Thymus (tissue), 14 donors: ENCODE measurements around the gene CTDNEP1. TPM values are rescaled to one million over a fixed set of nuclear protein-coding genes. Genes with fewer than 3 reads are reported as not detected.

Experiments
- DNase-seq, 9 donors: peaks; one replicate each; pipeline ENCODE4 v3.0.0-alpha.2; 2013; ENCODE audit warnings: low spot score in 9 of 9, low read depth in 6 of 9, missing footprints in 1 of 9
- H3K27ac ChIP-seq, 2 donors: one replicate each; pipeline ENCODE4 v1.5.1; 2013; ENCODE audit warnings: control low read depth in 1 of 2, low read depth in 1 of 2, low read length in 1 of 2, mild to moderate bottlenecking in 1 of 2, moderate library complexity in 1 of 2
- H3K27me3 ChIP-seq, 2 donors: one replicate each; pipeline ENCODE4 v1.5.1; 2013; ENCODE audit warnings: low read length in 1 of 2; ENCODE audit not compliant: control insufficient read depth in 2 of 2, insufficient read depth in 1 of 2
- H3K36me3 ChIP-seq, 2 donors: one replicate each; pipeline ENCODE4 v1.5.1; 2013; ENCODE audit warnings: low read length in 1 of 2, mild to moderate bottlenecking in 1 of 2, moderate library complexity in 1 of 2; ENCODE audit not compliant: control insufficient read depth in 2 of 2, insufficient read depth in 2 of 2
- H3K4me1 ChIP-seq, 2 donors: one replicate each; pipeline ENCODE4 v1.5.1; 2013; ENCODE audit warnings: low read length in 2 of 2; ENCODE audit not compliant: control insufficient read depth in 2 of 2, insufficient read depth in 2 of 2
- H3K4me3 ChIP-seq, 2 donors: one replicate each; pipeline ENCODE4 v1.5.1; 2013; ENCODE audit warnings: low read length in 2 of 2, control low read depth in 1 of 2, mild to moderate bottlenecking in 1 of 2
- H3K9me3 ChIP-seq, 2 donors: one replicate each; pipeline ENCODE4 v1.5.1; 2013; ENCODE audit warnings: low read length in 1 of 2, mild to moderate bottlenecking in 1 of 2; ENCODE audit not compliant: control insufficient read depth in 2 of 2, insufficient read depth in 1 of 2
- WGBS: extraction: QIAGEN DNeasy Blood & Tissue Kit; methylation state at CpG from one replicate; pipeline ENCODE4 v1.1.7; 2013; 5-methylcytosine and 5-hydroxymethylcytosine counted together
- long read RNA-seq, 10 donors: transcript quantifications; one replicate each; lab custom pipeline, GENCODE V29; 2026
- polyA plus RNA-seq: library from polyadenylated mRNA; stranded (reverse); fragments of 200-250 nt; gene quantifications from one replicate; pipeline ENCODE4 v1.2.3, GENCODE V29; 2013
- total RNA-seq: library from RNA; stranded (reverse); fragments of 120-200 nt; gene quantifications from one replicate; pipeline ENCODE4 v1.2.4, GENCODE V29; 2013
- donor health status: healthy.

CTDNEP1 gene
- 19.5 TPM for total RNA-seq
- polyA plus RNA-seq = 79.7 TPM
- long read RNA-seq, donor 1, partial matches to known transcripts = 6 of 9 reads
- long read RNA-seq, donor 1, other reads (novel, unspliced or antisense) = 0 of 9 reads
- long read RNA-seq, donor 2 = 0 reads
- long read RNA-seq, donor 3, transcript CTDNEP1-210 (8 exons, 1,708 nt) = major isoform, 47 of 61 reads
- long read RNA-seq, donor 3, partial matches to known transcripts = 8 of 61 reads
- long read RNA-seq, donor 3, other reads (novel, unspliced or antisense) = 0 of 61 reads
- long read RNA-seq, donor 4, transcript CTDNEP1-210 (8 exons, 1,708 nt) = major isoform, 14 of 21 reads
- long read RNA-seq, donor 4, partial matches to known transcripts = 6 of 21 reads
- long read RNA-seq, donor 4, other reads (novel, unspliced or antisense) = 0 of 21 reads
- long read RNA-seq, donor 5, transcript CTDNEP1-210 (8 exons, 1,708 nt) = major isoform, 41 of 58 reads
- long read RNA-seq, donor 5, transcript CTDNEP1-204 (2 exons, 393 nt) = minor isoform, 7 of 58 reads
- long read RNA-seq, donor 5, partial matches to known transcripts = 9 of 58 reads
- long read RNA-seq, donor 5, other reads (novel, unspliced or antisense) = 0 of 58 reads
- long read RNA-seq, donor 6, transcript CTDNEP1-210 (8 exons, 1,708 nt) = major isoform, 29 of 31 reads
- long read RNA-seq, donor 6, partial matches to known transcripts = 0 of 31 reads
- long read RNA-seq, donor 6, other reads (novel, unspliced or antisense) = 0 of 31 reads
- long read RNA-seq, donor 7, transcript CTDNEP1-210 (8 exons, 1,708 nt) = major isoform, 29 of 45 reads
- long read RNA-seq, donor 7, partial matches to known transcripts = 10 of 45 reads
- long read RNA-seq, donor 7, other reads (novel, unspliced or antisense) = 5 of 45 reads
- long read RNA-seq, donor 8, transcript CTDNEP1-210 (8 exons, 1,708 nt) = major isoform, 14 of 22 reads
- long read RNA-seq, donor 8, partial matches to known transcripts = 7 of 22 reads
- long read RNA-seq, donor 8, other reads (novel, unspliced or antisense) = 0 of 22 reads
- long read RNA-seq, donor 9, transcript CTDNEP1-210 (8 exons, 1,708 nt) = major isoform, 16 of 24 reads
- long read RNA-seq, donor 9, partial matches to known transcripts = 7 of 24 reads
- long read RNA-seq, donor 9, other reads (novel, unspliced or antisense) = 0 of 24 reads
- long read RNA-seq, donor 10, transcript CTDNEP1-210 (8 exons, 1,708 nt) = major isoform, 25 of 46 reads
- long read RNA-seq, donor 10, partial matches to known transcripts = 15 of 46 reads
- long read RNA-seq, donor 10, other reads (novel, unspliced or antisense) = 0 of 46 reads

DNA sequence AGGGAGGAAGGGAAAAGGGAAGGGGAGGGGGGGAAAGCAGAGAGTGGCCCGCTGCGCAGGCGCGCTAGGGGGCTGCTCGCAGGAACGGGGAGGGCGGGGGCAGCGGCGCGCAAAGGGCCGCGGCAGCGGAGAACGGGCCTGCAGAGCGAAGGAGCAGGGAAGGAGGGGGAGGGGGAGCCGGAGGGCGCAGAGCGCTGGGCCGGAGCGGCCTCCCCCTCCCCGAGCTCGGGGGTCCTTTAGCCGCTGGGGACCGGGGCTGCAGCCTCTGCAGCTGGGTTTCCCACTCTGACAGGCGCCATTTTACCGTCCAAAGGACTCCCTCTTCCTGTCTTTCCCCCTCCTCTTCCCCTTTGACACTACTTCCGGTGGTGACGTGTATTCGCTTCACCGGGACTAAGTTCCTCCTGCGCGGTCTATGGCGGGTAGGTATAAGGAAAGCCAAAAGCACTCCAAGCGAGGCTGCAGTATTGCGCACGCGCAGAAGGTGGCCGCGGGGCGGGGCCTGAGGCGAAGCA, at the start of gene CTDNEP1:
Gene CTDNEP1 (minus strand): TSS at position 74 of the 515 bp plus-strand sequence. CDS start 438 bp downstream, outside the sequence.
- H3K4me1 ChIP-seq = peaks cover 12 to 27% of the 10 kb centered on the region in 2 donors
- DNase-seq = peak; percentile 98 to 100 (median 99)
- peak within 1 kb of the TSS; percentile 97 to 99 for H3K27ac ChIP-seq
- H3K4me3 ChIP-seq = peak within 1 kb of the TSS; percentile 85 to 88
- under 1% methylated on average over 41 of the region's 41 CpGs for WGBS
- H3K9me3 ChIP-seq = peaks cover 0 to under 1% of the 10 kb centered on the region in 2 donors
- H3K36me3 ChIP-seq = peaks cover 20 to 32% of the 10 kb centered on the region in 2 donors
- no peaks in the 10 kb centered on the region for H3K27me3 ChIP-seq

DNA sequence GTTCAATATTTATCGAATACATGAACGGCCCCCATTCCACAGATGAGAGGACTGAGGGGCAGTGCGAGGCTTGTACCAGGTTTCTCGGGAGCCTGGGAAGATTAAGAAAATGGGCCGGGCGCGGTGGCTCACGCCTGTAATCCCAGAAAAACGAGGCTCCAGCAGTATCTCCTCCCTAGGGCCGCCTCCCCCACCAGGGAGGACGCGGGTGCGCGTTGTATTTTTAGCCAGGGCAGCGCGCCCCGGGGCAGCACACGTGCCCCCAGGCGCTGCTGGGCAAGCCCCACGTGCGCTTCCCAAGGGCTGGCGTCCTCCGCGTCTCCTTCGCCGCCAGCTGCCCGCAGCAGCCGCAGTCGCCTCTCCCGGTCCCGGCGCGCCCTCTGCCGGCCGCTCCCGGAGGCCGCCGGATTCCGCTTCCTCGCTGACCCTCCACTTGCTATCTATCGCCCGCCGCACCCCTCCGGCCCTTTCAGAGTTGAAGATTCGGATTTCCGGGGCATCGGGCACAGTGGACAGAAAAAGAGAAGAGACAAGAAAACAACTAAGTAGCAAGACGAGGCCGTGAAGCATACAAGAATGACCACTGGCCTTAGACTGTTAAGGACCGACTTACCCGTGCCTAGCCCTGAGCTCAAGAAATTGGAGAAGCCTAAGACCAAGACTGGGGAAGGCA, 44.8 kb upstream of the CTDNEP1 start:
- WGBS = 6% methylated on average over 51 of the region's 51 CpGs
- Histone ChIP-seq H3K27ac (no peak overlapping the region), H3K36me3 (no peaks in the 10 kb centered on the region), H3K4me1 (peaks cover 24 to 38% of the 10 kb centered on the region in 2 donors), H3K4me3 (peak overlapping the region in 1 of 2 donors; percentile 5), H3K9me3 (no peaks in the 10 kb centered on the region), H3K27me3 (peaks cover 26 to 63% of the 10 kb centered on the region in 2 donors)
- peak in 3 of 9 donors; percentile 56 to 71 (median 63) for DNase-seq

DNA sequence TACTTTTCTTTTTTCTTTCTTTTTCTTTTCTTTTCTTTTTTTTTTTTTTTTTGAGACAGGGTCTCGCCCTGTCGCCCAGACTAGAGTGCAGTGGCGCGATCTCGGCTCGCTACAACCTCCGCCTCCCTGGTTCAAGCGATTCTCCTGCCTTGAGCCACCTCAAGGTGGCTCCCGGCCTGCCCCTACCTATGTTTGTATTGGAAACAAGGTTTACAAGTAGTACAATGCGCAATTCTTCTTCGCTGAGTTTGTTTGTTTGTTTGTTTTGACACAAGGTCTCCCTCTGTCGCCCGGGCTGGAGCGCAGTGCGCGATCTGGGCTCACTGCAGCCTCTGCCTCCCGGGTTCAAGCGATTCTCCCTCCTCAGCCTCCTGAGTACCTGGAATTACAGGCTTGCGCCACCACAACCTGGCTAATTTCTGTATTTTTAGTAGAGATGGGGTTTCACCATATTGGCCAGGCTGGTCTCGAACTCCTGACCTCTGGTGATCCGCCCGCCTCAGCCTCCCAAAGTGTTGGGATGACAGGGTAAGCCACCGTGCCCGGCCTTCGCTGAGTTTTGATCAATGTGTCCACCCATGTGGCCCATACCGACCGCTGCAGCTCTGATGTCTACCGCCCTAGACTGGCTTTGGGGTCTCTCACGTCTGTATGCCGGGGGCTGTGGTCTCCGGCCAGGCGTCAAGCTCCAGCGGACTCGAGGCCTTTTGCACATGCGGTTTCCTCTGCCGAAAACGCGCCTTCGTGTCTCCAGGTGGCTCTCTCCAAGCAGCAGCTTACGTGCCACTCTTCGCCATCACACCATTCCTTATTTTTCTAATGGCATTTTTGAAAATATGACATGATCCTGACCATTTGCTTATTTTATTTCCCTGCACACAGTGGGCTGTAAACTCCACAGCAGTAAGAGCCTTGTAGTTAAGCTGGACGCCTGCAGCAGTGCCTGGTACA, 44.0 kb upstream of the CTDNEP1 start:
- no peak for DNase-seq
- H3K27ac ChIP-seq = no peak overlapping the region
- H3K9me3 ChIP-seq = no peaks in the 10 kb centered on the region
- peak overlapping the region in 1 of 2 donors; percentile 38 for H3K4me3 ChIP-seq
- H3K36me3 ChIP-seq = no peaks in the 10 kb centered on the region
- H3K27me3 ChIP-seq = peaks cover 29 to 71% of the 10 kb centered on the region in 2 donors
- H3K4me1 ChIP-seq = peaks cover 24 to 38% of the 10 kb centered on the region in 2 donors
- 52% methylated on average over 42 of the region's 42 CpGs for WGBS

DNA sequence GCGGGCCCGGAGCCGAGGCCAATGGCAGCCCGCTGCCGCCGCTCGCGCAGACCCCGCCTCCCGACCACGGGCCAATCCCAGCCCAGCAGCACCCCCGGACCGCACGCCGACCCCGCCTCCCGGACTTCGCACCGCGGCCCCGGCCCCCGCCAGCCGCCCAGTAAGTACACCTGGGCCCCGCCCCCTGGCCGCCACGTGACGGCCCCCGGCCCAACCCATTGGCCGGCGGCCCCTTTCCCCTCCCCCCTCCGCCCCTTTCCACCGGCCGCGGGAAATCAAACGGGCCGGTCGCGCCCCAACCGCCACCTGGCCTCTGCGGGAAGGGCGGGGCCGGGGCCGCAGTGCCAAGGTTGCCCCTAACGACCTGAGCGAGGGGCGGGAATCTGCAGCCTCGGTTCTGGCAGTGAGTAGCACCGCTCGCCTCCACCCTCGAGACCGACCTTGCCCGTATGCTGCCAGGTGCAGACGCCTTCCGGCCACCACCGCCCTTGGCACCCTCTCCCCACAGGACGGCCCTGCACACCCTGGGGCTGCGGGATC, 43.1 kb upstream of the CTDNEP1 start, which contains the start of gene YBX2:
Gene YBX2 (minus strand): TSS at position 26 of the 540 bp plus-strand sequence. CDS start 139 bp downstream, outside the sequence.
- no peaks in the 10 kb centered on the region for H3K36me3 ChIP-seq
- peaks cover 24 to 38% of the 10 kb centered on the region in 2 donors for H3K4me1 ChIP-seq
- under 1% methylated on average over 57 of the region's 57 CpGs for WGBS
- peak in 4 of 9 donors; percentile 52 to 69 (median 67) for DNase-seq
- no peak within 1 kb of the TSS for H3K27ac ChIP-seq
- no peaks in the 10 kb centered on the region for H3K9me3 ChIP-seq
- peaks cover 29 to 80% of the 10 kb centered on the region in 2 donors for H3K27me3 ChIP-seq
- peak within 1 kb of the TSS in 1 of 2 donors; percentile 38 for H3K4me3 ChIP-seq

DNA sequence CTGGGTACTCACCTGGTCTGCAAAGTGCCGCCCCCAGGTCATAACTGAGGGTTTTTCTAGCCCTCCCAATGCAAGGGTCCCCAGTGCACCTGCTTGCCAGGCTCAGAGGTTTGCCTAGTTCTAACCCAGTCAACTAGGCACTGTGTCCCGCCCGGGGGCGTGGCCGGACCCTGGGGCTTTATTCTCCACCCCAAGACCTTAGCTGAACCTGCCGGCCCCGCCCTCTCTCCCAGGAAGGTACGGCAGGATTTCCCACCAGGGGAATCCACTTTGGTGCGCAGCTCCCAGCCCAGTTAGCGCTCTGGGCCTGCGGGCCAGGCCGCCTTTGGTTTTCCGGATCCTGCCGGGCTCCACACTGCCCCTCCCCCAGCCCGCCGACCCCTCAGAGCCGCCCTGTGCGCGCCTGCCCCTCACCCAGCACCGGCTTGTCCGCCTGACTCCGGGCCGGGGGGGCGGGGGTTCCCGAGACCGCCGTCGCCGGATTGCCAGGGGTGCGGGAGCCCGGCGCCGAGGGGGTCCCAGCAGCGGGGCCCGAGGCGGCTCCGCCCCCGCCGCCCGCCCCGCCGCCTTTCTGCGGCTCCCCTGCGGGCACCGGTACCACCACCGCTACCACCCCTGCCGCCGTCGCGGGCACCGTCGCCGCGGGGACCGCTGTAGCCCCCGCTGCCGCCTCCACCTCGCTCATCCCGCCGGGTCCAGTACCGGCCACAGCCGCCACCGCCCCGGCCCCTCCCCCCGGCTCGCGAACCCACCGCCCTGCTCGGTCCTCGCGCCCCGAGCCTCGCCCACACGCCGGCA, 42.5 kb upstream of the CTDNEP1 start:
- Histone ChIP-seq H3K27me3 (peaks cover 29 to 86% of the 10 kb centered on the region in 2 donors), H3K9me3 (no peaks in the 10 kb centered on the region)
- DNase-seq = no peak

DNA sequence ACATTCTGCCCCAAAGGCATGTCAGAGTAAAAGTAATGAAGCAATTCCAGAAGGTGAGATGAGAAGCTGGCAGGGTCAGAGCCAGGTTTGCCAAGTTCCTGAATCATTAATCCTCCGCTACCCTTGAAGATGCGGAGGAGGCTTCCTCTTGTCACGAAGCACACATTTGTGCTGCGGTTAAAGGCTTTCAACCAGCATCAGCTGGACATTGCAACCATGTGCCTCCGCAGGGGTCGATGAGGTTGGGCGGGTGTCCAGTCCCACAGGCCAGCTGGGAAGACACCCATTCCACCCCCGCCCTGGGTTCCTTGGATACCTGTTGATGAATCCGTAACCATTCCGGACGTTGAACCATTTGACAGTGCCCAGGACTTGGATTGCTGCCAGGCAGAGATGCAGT, 41.6 kb upstream of the CTDNEP1 start:
- peaks cover 29 to 85% of the 10 kb centered on the region in 2 donors for H3K27me3 ChIP-seq
- no peaks in the 10 kb centered on the region for H3K9me3 ChIP-seq
- H3K4me3 ChIP-seq = no peak overlapping the region
- 94% methylated on average over 11 of the region's 11 CpGs for WGBS
- H3K4me1 ChIP-seq = peaks cover 24 to 38% of the 10 kb centered on the region in 2 donors
- H3K27ac ChIP-seq = no peak overlapping the region
- DNase-seq = no peak
- H3K36me3 ChIP-seq = no peaks in the 10 kb centered on the region

More for the DNA sequence above, 42.5 kb upstream of the CTDNEP1 start:
- Histone ChIP-seq H3K4me3 (peak overlapping the region in 1 of 2 donors; percentile 38), H3K4me1 (peaks cover 24 to 38% of the 10 kb centered on the region in 2 donors), H3K36me3 (no peaks in the 10 kb centered on the region), H3K27ac (no peak overlapping the region)
- WGBS = 5% methylated on average over 75 of the region's 75 CpGs

DNA sequence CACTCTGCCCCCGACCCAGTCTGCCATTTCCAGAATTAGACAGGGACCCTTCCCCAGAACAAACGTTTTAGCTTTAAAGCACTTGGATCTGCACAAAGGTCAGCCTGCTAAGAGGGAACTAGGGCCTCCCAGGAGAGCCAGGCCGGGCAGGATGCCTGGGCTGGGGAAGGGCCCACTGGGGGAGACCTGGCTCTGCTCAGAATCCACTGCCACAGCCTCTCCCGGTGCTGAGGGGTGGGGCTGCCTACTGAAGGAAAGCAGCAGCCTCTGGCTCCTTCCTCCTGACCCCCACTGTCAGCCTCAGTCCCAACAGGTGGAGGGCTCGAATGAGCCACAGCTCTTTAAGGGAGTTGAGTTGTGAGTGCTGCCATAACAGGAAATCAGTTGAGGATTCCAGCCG, 41.2 kb upstream of the CTDNEP1 start:
- Histone ChIP-seq H3K36me3 (no peaks in the 10 kb centered on the region), H3K27me3 (peaks cover 29 to 87% of the 10 kb centered on the region in 2 donors), H3K4me3 (no peak overlapping the region), H3K27ac (no peak overlapping the region), H3K9me3 (no peaks in the 10 kb centered on the region), H3K4me1 (peaks cover 24 to 38% of the 10 kb centered on the region in 2 donors)
- WGBS = 46% methylated on average over 6 of the region's 6 CpGs
- no peak for DNase-seq
